Measurements from ENCODE around the gene SLC2A9.

SLC2A9 gene

DNA sequence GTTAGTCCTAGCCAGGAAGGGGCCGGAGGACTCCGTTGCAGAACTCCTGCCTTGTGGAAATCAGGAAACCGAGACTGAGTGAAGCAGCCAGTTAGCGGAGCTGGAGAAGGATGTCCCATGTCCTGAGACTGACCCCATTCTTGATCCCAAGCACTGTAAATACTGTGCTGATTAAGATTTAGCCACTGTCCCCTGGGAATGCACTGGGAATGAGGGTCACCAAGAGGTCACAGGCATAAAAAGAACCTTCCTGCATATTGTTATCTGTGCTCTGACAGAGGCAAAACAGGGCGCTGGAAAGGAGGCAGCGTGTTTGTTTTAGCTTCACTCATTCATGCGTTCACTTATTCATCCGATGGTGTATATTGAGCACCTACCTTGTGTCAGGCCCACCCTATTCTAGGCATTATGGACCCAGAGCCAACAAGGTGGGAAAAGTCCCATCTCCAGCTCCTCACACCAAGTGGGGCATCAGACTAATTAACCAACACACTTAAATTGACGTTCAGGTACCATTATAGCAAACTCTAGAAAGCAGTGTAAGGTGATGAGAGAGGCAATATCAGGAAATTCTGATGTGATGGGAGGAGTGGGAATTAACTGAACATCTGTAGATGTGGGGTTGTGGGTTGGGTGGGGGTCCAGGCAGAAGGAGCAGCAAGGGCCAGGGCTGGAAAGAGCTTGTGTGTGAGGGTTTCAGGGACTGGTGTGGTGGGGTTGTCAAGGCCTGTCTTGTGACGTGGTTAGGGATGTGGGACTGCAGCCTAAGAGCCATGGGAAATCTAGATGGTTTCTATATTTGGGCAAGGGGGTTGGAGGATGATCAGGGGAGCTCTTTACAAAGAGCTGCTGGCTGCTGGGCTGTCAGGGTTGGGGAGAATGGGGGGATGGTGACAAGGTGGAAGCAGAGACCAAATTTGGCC is 10.6 kb upstream of the SLC2A9 start:
- no peak overlapping the region for H3K4me3 ChIP-seq (ENCODE audit: low read depth, low read length)
- H3K4me1 ChIP-seq = peaks cover 19% of the 10 kb centered on the region
- TF ChIP-seq, protein P1, sequence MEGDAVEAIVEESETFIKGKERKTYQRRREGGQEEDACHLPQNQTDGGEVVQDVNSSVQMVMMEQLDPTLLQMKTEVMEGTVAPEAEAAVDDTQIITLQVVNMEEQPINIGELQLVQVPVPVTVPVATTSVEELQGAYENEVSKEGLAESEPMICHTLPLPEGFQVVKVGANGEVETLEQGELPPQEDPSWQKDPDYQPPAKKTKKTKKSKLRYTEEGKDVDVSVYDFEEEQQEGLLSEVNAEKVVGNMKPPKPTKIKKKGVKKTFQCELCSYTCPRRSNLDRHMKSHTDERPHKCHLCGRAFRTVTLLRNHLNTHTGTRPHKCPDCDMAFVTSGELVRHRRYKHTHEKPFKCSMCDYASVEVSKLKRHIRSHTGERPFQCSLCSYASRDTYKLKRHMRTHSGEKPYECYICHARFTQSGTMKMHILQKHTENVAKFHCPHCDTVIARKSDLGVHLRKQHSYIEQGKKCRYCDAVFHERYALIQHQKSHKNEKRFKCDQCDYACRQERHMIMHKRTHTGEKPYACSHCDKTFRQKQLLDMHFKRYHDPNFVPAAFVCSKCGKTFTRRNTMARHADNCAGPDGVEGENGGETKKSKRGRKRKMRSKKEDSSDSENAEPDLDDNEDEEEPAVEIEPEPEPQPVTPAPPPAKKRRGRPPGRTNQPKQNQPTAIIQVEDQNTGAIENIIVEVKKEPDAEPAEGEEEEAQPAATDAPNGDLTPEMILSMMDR (IDR thresholded peaks at IDR 0.05; ENCODE audit: low read depth, low read length) = no peak
- H3K27me3 ChIP-seq = no peaks in the 10 kb centered on the region
- no peaks in the 10 kb centered on the region for H3K9me3 ChIP-seq
- H3K36me3 ChIP-seq = no peaks in the 10 kb centered on the region
- peak; percentile 41 for DNase-seq

DNA sequence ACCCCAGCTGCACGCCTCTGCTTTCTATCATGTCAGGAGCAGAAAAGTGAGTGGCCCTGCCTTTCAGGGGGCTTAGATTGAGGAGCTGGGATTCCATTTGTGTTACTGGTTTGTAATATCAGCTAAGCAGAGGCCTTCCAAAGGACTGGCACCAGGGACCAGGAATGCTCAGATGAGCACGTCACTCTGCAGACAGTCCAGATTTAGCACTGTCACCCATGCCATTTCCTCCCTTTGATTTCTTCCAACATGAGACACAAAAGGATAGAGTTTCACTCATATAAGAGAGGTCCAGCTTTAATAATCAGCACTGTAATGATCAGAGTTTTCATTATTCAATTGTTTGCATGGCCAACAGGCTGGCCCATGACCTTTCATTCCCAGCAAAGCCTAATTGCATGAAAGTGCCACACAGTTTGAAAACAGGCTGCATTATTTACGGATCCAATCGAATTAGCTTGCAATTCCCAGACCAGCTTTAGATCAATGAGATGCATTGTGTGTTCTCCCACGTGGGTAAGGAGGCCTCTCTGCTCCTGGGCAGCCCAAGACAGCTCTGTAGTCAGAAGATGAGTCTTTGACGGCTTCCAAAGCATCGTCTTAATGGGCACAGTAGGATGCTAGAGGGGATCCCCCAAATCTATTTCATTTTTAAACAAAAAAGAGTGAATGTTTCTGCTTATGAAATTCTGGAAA is 9.8 kb upstream of the SLC2A9 start:
- no peak for DNase-seq
- Histone ChIP-seq H3K36me3 (no peaks in the 10 kb centered on the region), H3K27me3 (no peaks in the 10 kb centered on the region), H3K4me1 (peaks cover 19% of the 10 kb centered on the region), H3K4me3 (ENCODE audit: low read depth, low read length) (no peak overlapping the region), H3K9me3 (no peaks in the 10 kb centered on the region)
- TF ChIP-seq, protein P1 (IDR thresholded peaks at IDR 0.05; ENCODE audit: low read depth, low read length) = no peak

DNA sequence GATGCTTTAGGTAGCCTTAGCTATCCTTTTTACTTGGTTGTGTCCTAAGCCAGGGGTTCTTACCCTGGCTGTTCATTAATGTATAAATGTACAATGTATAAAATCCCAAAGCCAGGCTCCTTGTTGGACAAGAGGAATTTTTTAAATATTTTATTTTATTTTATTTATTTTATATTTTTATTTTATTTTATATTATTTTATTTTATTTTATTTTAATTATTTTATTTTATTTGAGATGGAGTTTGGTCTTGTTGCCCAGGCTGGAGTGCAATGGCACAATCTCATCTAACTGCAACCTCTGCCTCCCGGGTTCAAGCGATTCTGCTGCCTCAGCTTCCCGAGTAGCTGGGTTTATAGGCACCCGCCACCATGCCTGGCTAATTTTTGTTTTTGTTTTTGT is 8.1 kb upstream of the SLC2A9 start:
- Histone ChIP-seq H3K9me3 (no peaks in the 10 kb centered on the region), H3K36me3 (no peaks in the 10 kb centered on the region), H3K4me1 (peaks cover 19% of the 10 kb centered on the region), H3K27me3 (no peaks in the 10 kb centered on the region), H3K4me3 (ENCODE audit: low read depth, low read length) (no peak overlapping the region)
- TF ChIP-seq, protein P1 (IDR thresholded peaks at IDR 0.05; ENCODE audit: low read depth, low read length) = no peak
- DNase-seq = no peak

DNA sequence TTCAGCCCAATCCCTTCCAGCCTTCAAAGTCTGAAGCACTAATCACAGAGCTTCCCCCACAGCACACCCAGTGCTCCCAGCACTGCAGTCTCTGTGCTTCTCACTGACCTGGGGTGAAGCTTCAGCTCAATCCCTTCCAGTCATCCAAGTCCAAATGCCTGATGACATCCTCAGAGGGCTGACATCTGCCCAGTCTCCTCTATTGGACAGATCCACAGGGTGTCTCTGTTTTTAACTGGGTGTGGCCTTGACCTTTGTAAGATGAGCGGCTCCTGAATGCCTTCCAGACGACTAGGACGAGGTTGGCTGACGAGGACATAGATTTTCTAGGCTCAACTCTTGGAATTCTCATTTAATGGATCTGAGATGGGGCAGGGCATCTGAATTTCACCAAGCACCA is 7.6 kb upstream of the SLC2A9 start:
- DNase-seq = no peak
- no peaks in the 10 kb centered on the region for H3K9me3 ChIP-seq
- no peaks in the 10 kb centered on the region for H3K36me3 ChIP-seq
- TF ChIP-seq, protein P1 (IDR thresholded peaks at IDR 0.05; ENCODE audit: low read depth, low read length) = no peak
- H3K27me3 ChIP-seq = no peaks in the 10 kb centered on the region
- no peak overlapping the region for H3K4me3 ChIP-seq (ENCODE audit: low read depth, low read length)
- peaks cover 19% of the 10 kb centered on the region for H3K4me1 ChIP-seq

DNA sequence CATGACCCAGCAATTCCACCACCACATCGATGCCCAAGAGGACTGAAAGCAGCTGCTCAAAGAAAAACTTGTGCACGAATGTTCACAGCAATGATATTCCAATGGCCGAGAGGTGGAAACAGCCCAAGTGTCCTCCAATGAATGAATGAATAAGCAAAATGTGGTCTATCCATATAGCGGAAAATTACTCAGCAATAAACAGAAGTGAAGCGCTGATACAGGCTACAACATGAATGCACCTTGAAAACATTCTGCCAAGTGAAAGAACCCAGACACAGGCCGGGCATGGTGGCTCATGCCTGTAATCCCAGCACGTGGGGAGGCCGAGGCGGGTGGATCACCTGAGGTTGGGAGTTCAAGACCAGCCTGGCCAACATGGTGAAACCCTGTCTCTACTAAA is 5.2 kb upstream of the SLC2A9 start:
- no peaks in the 10 kb centered on the region for H3K9me3 ChIP-seq
- no peak overlapping the region for H3K4me3 ChIP-seq (ENCODE audit: low read depth, low read length)
- peaks cover 10% of the 10 kb centered on the region; the same call in 1 of the 2 replicates for H3K4me1 ChIP-seq
- no peaks in the 10 kb centered on the region for H3K27me3 ChIP-seq
- DNase-seq = no peak
- TF ChIP-seq, protein P1 (IDR thresholded peaks at IDR 0.05; ENCODE audit: low read depth, low read length) = no peak
- no peaks in the 10 kb centered on the region for H3K36me3 ChIP-seq

Data from BE2C (cell line).